Right lobe of liver (tissue), 6 donors: ENCODE data around the gene KDM4C. TPM values are rescaled to one million over a fixed set of nuclear protein-coding genes. Genes with fewer than 3 reads are reported as not detected.

Source experiments
- ATAC-seq, 4 donors: fragments of 200-7000 bp; cut with Tn5 transposase; one replicate each; pipeline ENCODE4 v1.9.1; 2020; ENCODE audit warnings: mild to moderate bottlenecking in 4 of 4, moderate library complexity in 4 of 4
- DNase-seq, 3 donors: peaks; one replicate each; pipeline ENCODE4 v3.0.0-alpha.2; 2020
- H3K27ac ChIP-seq, 3 donors: fragments of 200-600 bp; one replicate each; pipeline ENCODE4 v1.8.0; 2022
- H3K27me3 ChIP-seq, 2 donors: fragments of 200-600 bp; one replicate each; pipeline ENCODE4 v1.8.0; 2022
- H3K36me3 ChIP-seq, 4 donors: fragments of 200-600 bp; sonication (generic) in 1 of 4; one replicate each; pipeline versions ENCODE4 v1.5.1 to v1.8.0; 2017 to 2022; ENCODE audit warnings: control low read depth in 1 of 4
- H3K4me1 ChIP-seq, 4 donors: fragments of 200-600 bp; sonication (generic) in 1 of 4; one replicate each; pipeline versions ENCODE4 v1.5.1 to v1.8.0; 2017 to 2022; ENCODE audit warnings: control low read depth in 1 of 4
- H3K4me3 ChIP-seq, 3 donors: fragments of 200-600 bp; one replicate each; pipeline ENCODE4 v1.8.0; 2022
- H3K9me3 ChIP-seq, 4 donors: fragments of 200-600 bp; sonication (generic) in 1 of 4; one replicate each; pipeline versions ENCODE4 v1.5.1 to v1.8.0; 2017 to 2022; ENCODE audit warnings: control low read depth in 1 of 4
- POLR2A ChIP-seq: fragments of 450-650 bp; IDR thresholded peaks from one replicate; pipeline ENCODE4 v1.6.1; 2017; ENCODE audit warnings: antibody characterized with exemption, mild to moderate bottlenecking
- WGBS: methylation state at CpG from one replicate; pipeline ENCODE4 v1.1.6; 2018; ENCODE audit warnings: low coverage, low lambda C conversion rate; ENCODE audit not compliant: insufficient coverage; ENCODE audit errors: missing lambda C conversion rate; 5-methylcytosine and 5-hydroxymethylcytosine counted together
- intact Hi-C, 2 donors: fragments of 100-400 bp; cut with DNase I; formaldehyde crosslinking; loops; one replicate each; pipeline versions ENCODE4 v1.11.2 to v1.14.1; 2022
- total RNA-seq, 6 experiments: library from RNA; depleted of rRNA in 2 of 6; stranded (reverse); fragments of >200 nt in 2 of 6; fragmentation: NEBNext Ultra II Directional in 3 of 6; extraction: Animal tissue kit (Norgen Biotek cat#: 25700) in 3 of 6; gene quantifications; one replicate each; pipeline versions ENCODE4 v1.1.0 to v1.2.4, GENCODE V29; 2016 to 2023
- TF ChIP-seq, protein P1 (sequence below), 4 donors: fragments of 200-600 bp in 3 of 4; fragments of 450-650 bp in 1 of 4; IDR thresholded peaks; one replicate each; pipeline versions ENCODE4 v1.5.1 to v1.8.0; 2016 to 2022; ENCODE audit warnings: antibody characterized with exemption in 4 of 4, mild to moderate bottlenecking in 2 of 4
- donor health status: DM: no; HTN: yes; CAD: no.
- donor health status: DM: no; HTN: no; CAD: no.
- donor health status: DM: no; HTN: no; CAD: no.
- donor health status: DM: no; HTN: yes; CAD: no.
- donor health status: DM: no; HTN: yes; CAD: no.

The KDM4C gene
- total RNA-seq, 6 experiments from 2014 or later = 14.1 to 20.9 (median 15.3) TPM

DNA sequence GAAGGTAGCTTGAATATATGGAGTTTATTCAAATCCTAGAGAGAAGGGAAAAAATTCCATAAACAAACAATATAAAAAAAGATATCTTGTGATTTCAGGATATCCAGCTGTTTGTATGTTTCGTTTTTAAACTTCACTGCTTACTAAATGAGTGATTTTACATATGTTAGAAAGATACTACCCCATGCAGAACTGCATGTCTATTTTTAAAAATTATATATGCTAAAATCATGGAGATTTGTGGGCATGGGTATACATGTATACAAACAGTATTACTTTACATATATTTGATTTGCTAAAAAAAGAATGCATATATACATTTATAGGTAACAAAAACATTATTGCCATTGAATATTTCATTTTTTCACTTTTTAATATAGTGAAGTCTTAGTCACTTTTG is 178.3 kb downstream of the KDM4C start:
- intact Hi-C loops = no loop called here
- Histone ChIP-seq H3K27me3 (no peaks in the 10 kb centered on the region), H3K9me3 (no peaks in the 10 kb centered on the region), H3K36me3 (no peaks in the 10 kb centered on the region), H3K27ac (no peak overlapping the region), H3K4me3 (no peak overlapping the region), H3K4me1 (peaks cover 0 to 12% (median 2%) of the 10 kb centered on the region in 4 donors)
- whole genome bisulfite sequencing = 87% methylated on average over 1 of the region's 1 CpG
- TF ChIP-seq POLR2A = no peak
- TF ChIP-seq, protein P1, sequence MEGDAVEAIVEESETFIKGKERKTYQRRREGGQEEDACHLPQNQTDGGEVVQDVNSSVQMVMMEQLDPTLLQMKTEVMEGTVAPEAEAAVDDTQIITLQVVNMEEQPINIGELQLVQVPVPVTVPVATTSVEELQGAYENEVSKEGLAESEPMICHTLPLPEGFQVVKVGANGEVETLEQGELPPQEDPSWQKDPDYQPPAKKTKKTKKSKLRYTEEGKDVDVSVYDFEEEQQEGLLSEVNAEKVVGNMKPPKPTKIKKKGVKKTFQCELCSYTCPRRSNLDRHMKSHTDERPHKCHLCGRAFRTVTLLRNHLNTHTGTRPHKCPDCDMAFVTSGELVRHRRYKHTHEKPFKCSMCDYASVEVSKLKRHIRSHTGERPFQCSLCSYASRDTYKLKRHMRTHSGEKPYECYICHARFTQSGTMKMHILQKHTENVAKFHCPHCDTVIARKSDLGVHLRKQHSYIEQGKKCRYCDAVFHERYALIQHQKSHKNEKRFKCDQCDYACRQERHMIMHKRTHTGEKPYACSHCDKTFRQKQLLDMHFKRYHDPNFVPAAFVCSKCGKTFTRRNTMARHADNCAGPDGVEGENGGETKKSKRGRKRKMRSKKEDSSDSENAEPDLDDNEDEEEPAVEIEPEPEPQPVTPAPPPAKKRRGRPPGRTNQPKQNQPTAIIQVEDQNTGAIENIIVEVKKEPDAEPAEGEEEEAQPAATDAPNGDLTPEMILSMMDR (IDR thresholded peaks at IDR 0.05) = no peak
- ATAC-seq (no peak), DNase-seq (no peak)

DNA sequence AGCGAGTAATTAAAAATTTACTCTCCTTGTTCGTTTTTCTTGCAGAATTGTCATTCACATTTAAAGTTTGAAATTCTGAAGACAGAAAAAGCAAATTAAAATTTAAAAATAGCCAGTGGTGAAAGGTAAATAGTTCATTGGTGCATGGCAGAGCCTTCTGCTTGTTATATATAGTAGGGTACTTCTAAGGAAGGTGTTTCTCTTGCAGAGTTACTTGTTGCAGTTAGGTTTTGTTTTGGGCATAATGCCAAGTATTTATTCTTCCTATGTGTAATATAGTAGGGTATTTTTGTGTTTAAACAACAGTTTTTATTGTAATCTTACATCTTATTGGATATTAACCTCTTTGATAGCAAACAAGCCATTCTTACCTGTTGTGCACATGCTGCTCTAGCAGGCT is 179.4 kb downstream of the KDM4C start:
- Histone ChIP-seq H3K27me3 (no peaks in the 10 kb centered on the region), H3K4me3 (no peak overlapping the region), H3K4me1 (peaks cover 0 to 12% (median 2%) of the 10 kb centered on the region in 4 donors), H3K9me3 (no peaks in the 10 kb centered on the region), H3K36me3 (no peaks in the 10 kb centered on the region), H3K27ac (no peak overlapping the region)
- intact Hi-C loops = no loop called here
- no peak for DNase-seq
- 90% methylated on average over 2 of the region's 2 CpGs for WGBS
- no peak for TF ChIP-seq POLR2A
- ATAC-seq = no peak

DNA sequence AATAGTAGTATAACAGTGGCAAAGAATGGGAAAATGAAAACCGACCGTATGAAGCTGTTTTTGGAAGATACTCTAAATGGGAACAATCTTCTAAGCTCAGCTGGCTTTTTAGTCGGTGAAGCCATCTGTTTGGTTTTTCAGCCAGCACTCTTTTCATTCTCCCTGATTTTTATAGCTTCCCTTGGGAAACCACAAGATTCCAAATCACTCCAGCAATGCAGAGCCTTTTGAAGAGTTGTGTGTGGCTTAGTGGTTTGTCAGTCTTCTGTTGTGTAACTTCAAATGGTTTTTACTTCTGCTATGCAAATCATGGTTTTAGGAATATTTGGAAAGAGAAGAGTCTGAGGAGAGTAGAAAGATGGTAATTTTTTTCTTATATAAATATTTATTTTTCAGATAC is 180.7 kb downstream of the KDM4C start:
- intact Hi-C loops = no loop called here
- no peak for ATAC-seq
- no peaks in the 10 kb centered on the region for H3K9me3 ChIP-seq

DNA sequence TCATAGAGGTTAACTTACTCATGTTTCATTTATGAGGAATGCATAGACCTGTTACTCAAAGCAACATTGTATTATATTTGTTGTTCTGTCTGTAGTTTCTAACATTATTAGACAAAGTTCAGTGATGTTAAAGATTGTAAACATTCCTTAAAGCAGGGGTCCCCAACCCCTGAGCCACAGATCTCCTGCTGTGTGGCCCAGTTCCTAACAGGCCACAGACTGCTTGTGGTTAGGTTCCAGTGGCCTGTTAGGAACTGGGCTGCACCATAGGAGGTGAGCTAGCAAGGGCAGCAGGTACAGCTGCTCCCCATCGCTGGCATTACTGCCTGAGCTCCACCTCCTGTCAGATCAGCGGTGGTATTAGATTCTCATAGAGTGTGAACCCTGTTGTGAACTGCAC is 181.1 kb downstream of the KDM4C start:
- TF ChIP-seq, protein P1 (IDR thresholded peaks at IDR 0.05) = no peak
- no peak for TF ChIP-seq POLR2A
- no peaks in the 10 kb centered on the region for H3K27me3 ChIP-seq
- intact Hi-C loops = no loop called here
- no CpG with 5 or more reads among the region's 2 CpGs for WGBS
- no peak overlapping the region for H3K4me3 ChIP-seq
- DNase-seq = no peak
- no peak for ATAC-seq
- H3K27ac ChIP-seq = no peak overlapping the region
- peaks cover 0 to 5% (median 1%) of the 10 kb centered on the region in 4 donors for H3K4me1 ChIP-seq
- H3K9me3 ChIP-seq = no peaks in the 10 kb centered on the region
- no peaks in the 10 kb centered on the region for H3K36me3 ChIP-seq

More for the DNA sequence above, 180.7 kb downstream of the KDM4C start:
- 79% methylated on average over 3 of the region's 3 CpGs for WGBS
- Histone ChIP-seq H3K27ac (no peak overlapping the region), H3K4me1 (peaks cover 0 to 2% (median 0%) of the 10 kb centered on the region in 4 donors), H3K4me3 (no peak overlapping the region), H3K36me3 (no peaks in the 10 kb centered on the region), H3K27me3 (no peaks in the 10 kb centered on the region)
- DNase-seq = no peak
- TF ChIP-seq, protein P1 (IDR thresholded peaks at IDR 0.05) = no peak
- no peak for TF ChIP-seq POLR2A

DNA sequence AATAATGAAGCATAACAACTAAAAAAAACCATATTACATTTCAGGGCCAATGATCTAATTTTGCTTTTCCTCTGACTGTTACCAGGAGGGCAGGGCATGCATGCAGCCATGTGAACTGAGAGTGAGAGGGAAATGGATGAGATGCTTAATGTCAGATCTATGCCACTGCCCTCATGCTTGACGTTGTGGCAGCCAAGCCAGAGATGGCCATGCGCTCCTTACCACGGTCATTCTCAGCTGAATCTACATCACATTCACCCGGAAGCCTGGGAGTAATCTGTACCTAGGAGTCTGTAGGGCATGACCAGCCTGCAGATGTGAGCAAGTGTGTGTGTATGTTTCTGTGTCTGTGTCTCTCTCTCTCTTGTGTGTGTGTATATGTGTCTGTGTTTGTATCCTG is 183.7 kb downstream of the KDM4C start:
- TF ChIP-seq, protein P1 (IDR thresholded peaks at IDR 0.05) = no peak
- no peak for TF ChIP-seq POLR2A
- Histone ChIP-seq H3K27ac (no peak overlapping the region), H3K27me3 (no peaks in the 10 kb centered on the region), H3K36me3 (no peaks in the 10 kb centered on the region), H3K4me1 (peaks cover 0 to 12% (median 3%) of the 10 kb centered on the region in 4 donors), H3K4me3 (no peak overlapping the region), H3K9me3 (no peaks in the 10 kb centered on the region)
- intact Hi-C loops = no loop called here
- no peak for DNase-seq
- no peak for ATAC-seq
- 100% methylated on average over 1 of the region's 4 CpGs for WGBS
